ENCODE results near the gene KCNMB3.

The KCNMB3 gene, protein sequence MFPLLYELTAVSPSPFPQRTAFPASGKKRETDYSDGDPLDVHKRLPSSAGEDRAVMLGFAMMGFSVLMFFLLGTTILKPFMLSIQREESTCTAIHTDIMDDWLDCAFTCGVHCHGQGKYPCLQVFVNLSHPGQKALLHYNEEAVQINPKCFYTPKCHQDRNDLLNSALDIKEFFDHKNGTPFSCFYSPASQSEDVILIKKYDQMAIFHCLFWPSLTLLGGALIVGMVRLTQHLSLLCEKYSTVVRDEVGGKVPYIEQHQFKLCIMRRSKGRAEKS

GRCh38 chr3:179250803-179251476 is at the start of gene KCNMB3:
TSS of gene KCNMB3 (minus strand) at chr3:179251114. CDS start at chr3:179250990, 124 bp downstream.
- no peak for DNase-seq (ENCODE audit: extremely low read depth, insufficient read length)
- H3K36me3 ChIP-seq (ENCODE audit: control insufficient read depth, insufficient read depth, low read length), result no peaks in the 10 kb centered on the region; the same call in none of the 2 replicates
- TF ChIP-seq, protein P1, sequence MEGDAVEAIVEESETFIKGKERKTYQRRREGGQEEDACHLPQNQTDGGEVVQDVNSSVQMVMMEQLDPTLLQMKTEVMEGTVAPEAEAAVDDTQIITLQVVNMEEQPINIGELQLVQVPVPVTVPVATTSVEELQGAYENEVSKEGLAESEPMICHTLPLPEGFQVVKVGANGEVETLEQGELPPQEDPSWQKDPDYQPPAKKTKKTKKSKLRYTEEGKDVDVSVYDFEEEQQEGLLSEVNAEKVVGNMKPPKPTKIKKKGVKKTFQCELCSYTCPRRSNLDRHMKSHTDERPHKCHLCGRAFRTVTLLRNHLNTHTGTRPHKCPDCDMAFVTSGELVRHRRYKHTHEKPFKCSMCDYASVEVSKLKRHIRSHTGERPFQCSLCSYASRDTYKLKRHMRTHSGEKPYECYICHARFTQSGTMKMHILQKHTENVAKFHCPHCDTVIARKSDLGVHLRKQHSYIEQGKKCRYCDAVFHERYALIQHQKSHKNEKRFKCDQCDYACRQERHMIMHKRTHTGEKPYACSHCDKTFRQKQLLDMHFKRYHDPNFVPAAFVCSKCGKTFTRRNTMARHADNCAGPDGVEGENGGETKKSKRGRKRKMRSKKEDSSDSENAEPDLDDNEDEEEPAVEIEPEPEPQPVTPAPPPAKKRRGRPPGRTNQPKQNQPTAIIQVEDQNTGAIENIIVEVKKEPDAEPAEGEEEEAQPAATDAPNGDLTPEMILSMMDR (IDR thresholded peaks at IDR 0.05; ENCODE audit: insufficient read depth, low read length, poor library complexity, severe bottlenecking), result no peak
- no peaks in the 10 kb centered on the region for H3K27me3 ChIP-seq (replicated peaks; ENCODE audit: control insufficient read depth, insufficient read depth, low read length)
- no peak within 1 kb of the TSS for H3K4me3 ChIP-seq (replicated peaks; ENCODE audit: low read depth, low read length)

- no peak for DNase-seq (ENCODE audit: extremely low read depth, insufficient read length)
- Histone ChIP-seq H3K4me3 (replicated peaks; ENCODE audit: low read depth, low read length) (no peak overlapping the region), H3K36me3 (ENCODE audit: control insufficient read depth, insufficient read depth, low read length) (no peaks in the 10 kb centered on the region), H3K27me3 (replicated peaks; ENCODE audit: control insufficient read depth, insufficient read depth, low read length) (no peaks in the 10 kb centered on the region)
- TF ChIP-seq, protein P1 (IDR thresholded peaks at IDR 0.05; ENCODE audit: insufficient read depth, low read length, poor library complexity, severe bottlenecking), result no peak
Observed at GRCh38 chr3:179299999-179300613, 49.2 kb upstream of the KCNMB3 start.

DNA sequence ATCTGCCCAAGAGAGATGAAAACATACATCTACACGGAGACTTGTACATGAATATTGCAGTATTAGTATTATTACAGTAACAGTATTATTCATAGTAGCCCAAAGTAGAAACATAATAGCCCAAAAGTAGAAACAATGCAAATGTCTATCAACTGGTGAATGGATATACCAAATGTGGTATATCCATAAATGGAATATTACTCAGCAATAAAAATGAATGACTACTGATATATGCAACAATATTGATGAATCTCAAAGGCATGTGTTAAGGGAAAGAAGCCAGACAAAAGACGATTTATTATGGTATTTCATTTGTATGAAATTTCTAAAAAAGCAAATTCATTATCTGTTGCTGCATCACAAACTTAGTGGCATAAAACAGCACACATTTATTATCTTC is 48.4 kb upstream of the KCNMB3 start:
- no peaks in the 10 kb centered on the region for H3K27me3 ChIP-seq (replicated peaks; ENCODE audit: control insufficient read depth, insufficient read depth, low read length)
- TF ChIP-seq, protein P1 (IDR thresholded peaks at IDR 0.05; ENCODE audit: insufficient read depth, low read length, poor library complexity, severe bottlenecking), result no peak
- no peak for DNase-seq (ENCODE audit: extremely low read depth, insufficient read length)
- H3K36me3 ChIP-seq (ENCODE audit: control insufficient read depth, insufficient read depth, low read length), result no peaks in the 10 kb centered on the region
- no peak overlapping the region for H3K4me3 ChIP-seq (replicated peaks; ENCODE audit: low read depth, low read length)

DNA sequence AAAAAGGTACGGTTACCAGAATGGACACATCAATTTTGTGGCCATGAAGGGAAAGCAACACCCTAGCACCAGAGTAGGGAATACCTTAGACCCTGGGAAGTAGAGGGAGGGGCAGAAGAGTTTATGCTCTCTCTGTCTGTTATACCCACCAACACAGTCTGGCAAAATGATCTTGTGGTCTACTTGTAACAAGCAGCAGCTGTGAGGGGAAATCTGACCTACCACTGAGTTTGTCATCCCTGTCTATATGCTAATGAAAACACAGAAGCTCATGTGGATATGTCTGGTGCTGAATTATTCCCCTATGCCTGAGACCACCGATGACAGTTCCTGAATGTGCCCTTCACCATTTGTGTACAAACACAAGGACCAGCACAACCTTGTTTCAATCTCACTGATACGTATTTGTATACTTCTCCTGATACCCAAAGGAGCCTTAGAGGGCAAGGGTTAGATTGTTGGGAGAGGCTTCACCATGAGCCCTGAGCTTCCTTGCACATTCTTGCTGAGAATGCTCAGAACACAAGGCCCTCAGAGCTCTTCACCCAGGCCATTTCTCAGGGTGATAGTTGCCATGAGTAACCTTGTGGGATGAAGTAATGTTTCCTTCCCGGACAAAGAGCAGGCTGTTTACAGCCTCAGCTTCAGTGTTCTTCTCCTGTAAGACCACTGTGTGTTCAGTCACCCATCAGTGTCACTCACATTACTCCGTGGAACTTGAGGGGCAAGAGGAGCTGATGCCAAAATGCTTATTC is 47.2 kb upstream of the KCNMB3 start:
- TF ChIP-seq, protein P1 (IDR thresholded peaks at IDR 0.05; ENCODE audit: insufficient read depth, low read length, poor library complexity, severe bottlenecking), result no peak
- no peak overlapping the region for H3K4me3 ChIP-seq (replicated peaks; ENCODE audit: low read depth, low read length)
- H3K36me3 ChIP-seq (ENCODE audit: control insufficient read depth, insufficient read depth, low read length), result no peaks in the 10 kb centered on the region
- no peaks in the 10 kb centered on the region for H3K27me3 ChIP-seq (replicated peaks; ENCODE audit: control insufficient read depth, insufficient read depth, low read length)
- DNase-seq (ENCODE audit: extremely low read depth, insufficient read length), result no peak

DNA sequence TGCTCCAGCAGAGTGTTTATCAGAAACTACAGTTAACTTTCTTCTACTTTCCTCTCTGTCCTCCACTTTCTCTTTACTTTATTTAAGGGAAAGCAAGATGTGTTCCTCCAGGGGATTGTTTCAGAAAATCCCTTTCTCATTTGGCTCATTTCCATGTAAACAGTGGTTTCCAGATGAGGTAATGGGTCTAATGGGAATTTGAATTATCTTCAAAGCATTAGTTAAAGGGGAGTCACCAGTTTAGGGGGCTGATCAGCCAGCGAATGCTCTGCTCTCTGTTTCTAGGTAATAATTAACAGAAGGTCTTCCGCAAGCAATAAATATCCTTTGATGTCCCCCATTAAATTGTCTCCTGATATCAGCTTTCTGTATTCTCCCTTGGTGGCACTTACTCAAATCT is 41.5 kb upstream of the KCNMB3 start:
- Histone ChIP-seq H3K36me3 (ENCODE audit: control insufficient read depth, insufficient read depth, low read length) (no peaks in the 10 kb centered on the region), H3K27me3 (replicated peaks; ENCODE audit: control insufficient read depth, insufficient read depth, low read length) (no peaks in the 10 kb centered on the region), H3K4me3 (replicated peaks; ENCODE audit: low read depth, low read length) (no peak overlapping the region)
- TF ChIP-seq, protein P1 (IDR thresholded peaks at IDR 0.05; ENCODE audit: insufficient read depth, low read length, poor library complexity, severe bottlenecking), result no peak
- DNase-seq (ENCODE audit: extremely low read depth, insufficient read length), result no peak

All from GM06990 (cell line).